ENCODE results near the gene CFAP74.

- no peak for TF ChIP-seq CTCF (conservative IDR thresholded peaks at IDR 0.05; ENCODE audit: low read depth, low read length)
- no peak for TF ChIP-seq EZH2 (IDR thresholded peaks at IDR 0.05; ENCODE audit: borderline replicate concordance, low read depth, low read length, poor library complexity, severe bottlenecking)
Observed at GRCh38 chr1:1876335-1876930, 127.2 kb downstream of the CFAP74 start.
